ENCODE measurements around the gene MOB1A. TPM values are rescaled to one million over a fixed set of nuclear protein-coding genes. Genes with fewer than 3 reads are reported as not detected.
A peak's percentile ranks its signal among the peaks of the same experiment; 100 is the strongest.

MOB1A gene
- total RNA-seq, 3 donors from 2014 or later: 117 to 129 (median 124) TPM

DNA sequence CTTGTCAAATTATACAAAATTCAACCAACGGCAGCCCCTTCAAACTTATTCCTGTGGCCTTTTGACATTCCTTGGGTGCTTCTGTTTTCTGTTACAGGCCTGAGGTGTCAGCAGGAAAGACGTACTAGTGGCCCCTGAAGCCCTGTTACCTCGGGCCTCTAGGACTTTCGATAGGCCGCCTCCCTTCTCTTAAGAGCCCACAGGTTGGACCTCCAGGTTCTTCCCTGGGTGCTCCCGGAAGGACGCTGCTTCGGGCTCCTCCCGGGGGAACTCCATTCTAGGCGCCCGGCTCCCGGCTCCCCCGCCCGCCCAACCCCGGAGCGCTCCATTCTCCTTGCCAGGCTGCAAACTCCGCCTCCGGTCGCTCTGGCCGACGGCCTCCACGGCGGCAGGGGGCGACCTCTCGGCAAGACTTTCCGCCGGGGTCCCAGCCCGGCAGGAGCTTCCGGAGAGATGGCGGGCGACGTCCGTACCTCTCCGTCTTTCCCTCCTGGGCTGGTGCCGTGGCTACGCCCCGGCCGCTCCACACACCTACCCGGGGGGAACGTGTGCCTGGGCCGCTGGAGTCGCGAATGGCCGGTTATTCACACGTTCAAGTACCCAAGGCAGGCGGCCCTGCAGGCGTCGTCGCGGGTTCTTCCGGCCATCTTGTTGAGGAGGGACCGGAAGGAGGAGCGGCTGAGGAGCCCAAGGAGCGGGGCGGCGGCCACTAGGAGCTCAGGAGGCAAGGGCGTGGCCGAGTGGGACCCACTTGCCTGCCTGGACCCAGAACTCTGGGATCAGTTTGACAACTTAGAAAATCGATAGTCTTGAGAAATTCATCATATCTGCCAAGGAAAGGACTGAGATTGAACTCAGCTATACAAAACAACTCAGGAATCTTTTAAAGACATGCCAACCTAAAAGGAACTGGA lies 58.5 kb downstream of the MOB1A start:
- TF ChIP-seq, protein P1, sequence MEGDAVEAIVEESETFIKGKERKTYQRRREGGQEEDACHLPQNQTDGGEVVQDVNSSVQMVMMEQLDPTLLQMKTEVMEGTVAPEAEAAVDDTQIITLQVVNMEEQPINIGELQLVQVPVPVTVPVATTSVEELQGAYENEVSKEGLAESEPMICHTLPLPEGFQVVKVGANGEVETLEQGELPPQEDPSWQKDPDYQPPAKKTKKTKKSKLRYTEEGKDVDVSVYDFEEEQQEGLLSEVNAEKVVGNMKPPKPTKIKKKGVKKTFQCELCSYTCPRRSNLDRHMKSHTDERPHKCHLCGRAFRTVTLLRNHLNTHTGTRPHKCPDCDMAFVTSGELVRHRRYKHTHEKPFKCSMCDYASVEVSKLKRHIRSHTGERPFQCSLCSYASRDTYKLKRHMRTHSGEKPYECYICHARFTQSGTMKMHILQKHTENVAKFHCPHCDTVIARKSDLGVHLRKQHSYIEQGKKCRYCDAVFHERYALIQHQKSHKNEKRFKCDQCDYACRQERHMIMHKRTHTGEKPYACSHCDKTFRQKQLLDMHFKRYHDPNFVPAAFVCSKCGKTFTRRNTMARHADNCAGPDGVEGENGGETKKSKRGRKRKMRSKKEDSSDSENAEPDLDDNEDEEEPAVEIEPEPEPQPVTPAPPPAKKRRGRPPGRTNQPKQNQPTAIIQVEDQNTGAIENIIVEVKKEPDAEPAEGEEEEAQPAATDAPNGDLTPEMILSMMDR (IDR thresholded peaks at IDR 0.05): peak; percentile 62
- intact Hi-C loops (cut with DNase I, micrococcal nuclease): no loop called here
- DNase-seq (peak; percentile 85 to 94 (median 90)), ATAC-seq (peak; percentile 99)
- no peaks in the 10 kb centered on the region for H3K36me3 ChIP-seq (ENCODE audit: low read depth)
- H3K4me3 ChIP-seq: peak overlapping the region; percentile 30
- H3K4me1 ChIP-seq (ENCODE audit: low read depth): no peaks in the 10 kb centered on the region
- peaks cover 13% of the 10 kb centered on the region for H3K9me3 ChIP-seq

DNA sequence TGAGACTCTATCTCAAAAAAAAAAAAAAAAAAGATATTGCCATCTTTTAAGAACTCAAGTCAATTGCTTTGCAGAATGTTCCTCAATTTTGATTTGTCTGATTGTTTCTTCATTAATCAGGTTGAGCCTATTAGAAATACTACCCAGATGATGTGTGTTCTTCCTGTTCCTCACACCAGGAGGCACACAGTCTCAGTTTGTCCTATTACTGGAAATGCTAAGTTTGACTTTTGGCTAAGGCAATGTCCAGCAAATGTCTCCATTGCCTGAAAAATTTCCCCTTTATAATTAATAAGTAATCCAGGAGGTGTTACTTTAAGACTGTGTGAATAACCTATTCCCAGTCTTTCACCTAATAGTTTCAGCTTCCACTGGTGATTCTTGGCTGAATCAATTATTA lies 59.3 kb downstream of the MOB1A start:
- Histone ChIP-seq H3K4me3 (no peak overlapping the region), H3K4me1 (ENCODE audit: low read depth) (no peaks in the 10 kb centered on the region), H3K9me3 (peaks cover 13% of the 10 kb centered on the region), H3K36me3 (ENCODE audit: low read depth) (no peaks in the 10 kb centered on the region)
- TF ChIP-seq, protein P1 (IDR thresholded peaks at IDR 0.05): no peak
- DNase-seq: no peak
- ATAC-seq: no peak
- intact Hi-C loops (cut with DNase I, micrococcal nuclease): no loop called here

DNA sequence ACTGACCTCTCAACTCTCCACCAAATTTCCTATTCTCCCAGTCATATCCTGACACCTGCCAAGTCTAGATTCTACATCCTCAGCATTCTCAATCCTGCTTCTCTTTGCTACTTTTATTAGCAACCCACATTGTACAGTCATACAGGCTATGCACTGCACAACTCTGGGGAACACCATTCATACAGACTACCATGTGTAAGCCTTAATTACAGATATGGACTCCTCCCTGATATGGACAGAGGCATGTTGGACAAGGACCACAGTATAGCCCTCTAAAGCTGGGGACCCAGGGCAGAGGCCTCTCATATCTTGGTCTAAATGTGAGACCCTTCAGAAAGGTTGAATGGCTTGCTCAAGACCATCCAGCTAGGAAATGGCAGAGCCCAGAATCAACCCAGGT lies 67.3 kb downstream of the MOB1A start:
- no peaks in the 10 kb centered on the region for H3K9me3 ChIP-seq
- TF ChIP-seq, protein P1 (IDR thresholded peaks at IDR 0.05): no peak
- ATAC-seq (no peak), DNase-seq (no peak)
- no peaks in the 10 kb centered on the region for H3K36me3 ChIP-seq (ENCODE audit: low read depth)
- no peak overlapping the region for H3K4me3 ChIP-seq
- intact Hi-C loops (cut with DNase I, micrococcal nuclease): no loop called here
- H3K4me1 ChIP-seq (ENCODE audit: low read depth): no peaks in the 10 kb centered on the region

DNA sequence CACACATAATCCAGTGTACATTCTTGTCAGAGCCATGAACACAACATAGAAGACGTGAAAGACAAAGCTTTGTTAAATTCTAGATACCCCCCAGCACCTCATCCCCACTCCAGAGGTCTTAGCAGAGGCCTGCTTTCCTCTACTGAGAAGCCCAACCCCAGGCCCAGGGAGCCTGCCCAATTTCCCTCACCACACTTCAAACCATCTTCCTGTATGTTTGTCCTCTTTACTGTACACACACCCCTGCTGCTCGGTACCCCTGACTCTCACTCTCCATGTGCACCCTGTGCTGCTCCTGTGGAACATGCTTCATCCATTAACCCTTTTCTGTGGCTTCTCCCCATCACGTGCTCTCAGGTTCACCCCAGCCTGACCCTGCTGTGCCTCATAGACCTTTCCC lies 68.1 kb downstream of the MOB1A start:
- DNase-seq: no peak
- ATAC-seq: no peak
- Histone ChIP-seq H3K4me3 (no peak overlapping the region), H3K9me3 (no peaks in the 10 kb centered on the region), H3K36me3 (ENCODE audit: low read depth) (no peaks in the 10 kb centered on the region), H3K4me1 (ENCODE audit: low read depth) (no peaks in the 10 kb centered on the region)
- TF ChIP-seq, protein P1 (IDR thresholded peaks at IDR 0.05): no peak
- intact Hi-C loops (cut with DNase I, micrococcal nuclease): no loop called here

DNA sequence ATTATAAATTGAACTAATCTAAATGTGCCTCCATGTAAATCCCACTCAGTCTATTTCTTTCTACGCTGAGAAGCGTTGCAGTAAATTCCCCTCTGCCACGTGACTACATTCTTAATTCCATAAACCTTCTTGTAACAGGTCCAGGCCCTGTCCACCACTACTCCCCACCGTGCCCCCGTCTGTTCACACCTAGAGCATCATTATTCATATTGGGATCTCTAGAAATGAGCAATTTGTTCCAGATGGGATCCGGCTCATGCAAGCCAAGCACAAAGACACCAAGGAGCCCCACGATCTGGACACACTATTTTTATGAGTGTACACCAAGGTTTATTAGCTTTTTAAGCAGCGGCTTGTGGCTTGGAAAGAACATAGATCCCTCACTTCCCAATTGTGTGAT lies 69.1 kb downstream of the MOB1A start:
- no peak for ATAC-seq

More for the DNA sequence above, 69.1 kb downstream of the MOB1A start:
- Histone ChIP-seq H3K4me3 (no peak overlapping the region), H3K4me1 (ENCODE audit: low read depth) (no peaks in the 10 kb centered on the region), H3K9me3 (no peaks in the 10 kb centered on the region), H3K36me3 (ENCODE audit: low read depth) (no peaks in the 10 kb centered on the region)
- DNase-seq: no peak
- TF ChIP-seq, protein P1 (IDR thresholded peaks at IDR 0.05): no peak
- intact Hi-C loops (cut with DNase I, micrococcal nuclease): no loop called here
